Upper lobe of right lung (tissue), 1 donor: ENCODE results near the gene GJB1. TPM values are rescaled to one million over a fixed set of nuclear protein-coding genes. Genes with fewer than 3 reads are reported as not detected.
A peak's percentile ranks its signal among the peaks of the same experiment; 100 is the strongest.

Source experiments
- ATAC-seq: fragments of 200-7000 bp; cut with Tn5 transposase; one replicate; pipeline ENCODE4 v1.9.1; 2020; ENCODE audit warnings: mild to moderate bottlenecking, moderate library complexity
- DNase-seq: peaks from one replicate; pipeline ENCODE4 v3.0.0-alpha.2; 2020
- H3K27ac ChIP-seq: fragments of 200-600 bp; one replicate; pipeline ENCODE4 v1.8.0; 2022
- H3K27me3 ChIP-seq: fragments of 200-600 bp; one replicate; pipeline ENCODE4 v1.8.0; 2022; ENCODE audit warnings: mild to moderate bottlenecking
- H3K36me3 ChIP-seq: fragments of 200-600 bp; one replicate; pipeline ENCODE4 v1.8.0; 2022
- H3K4me1 ChIP-seq: fragments of 200-600 bp; one replicate; pipeline ENCODE4 v1.8.0; 2022
- H3K4me3 ChIP-seq: fragments of 200-600 bp; one replicate; pipeline ENCODE4 v1.8.0; 2022; ENCODE audit warnings: mild to moderate bottlenecking
- H3K9me3 ChIP-seq: fragments of 200-600 bp; one replicate; pipeline ENCODE4 v1.8.0; 2022
- intact Hi-C: fragments of 100-400 bp; cut with DNase I; formaldehyde crosslinking; loops from one replicate; pipeline ENCODE4 v1.11.0; 2022
- total RNA-seq: library from RNA; stranded (reverse); fragmentation: NEBNext Ultra II Directional; extraction: Animal tissue kit (Norgen Biotek cat#: 25700); gene quantifications from one replicate; pipeline ENCODE4 v1.2.1, GENCODE V29; 2021
- TF ChIP-seq, protein P1 (sequence below): fragments of 200-600 bp; IDR thresholded peaks from one replicate; pipeline ENCODE4 v1.8.0; 2022; ENCODE audit warnings: antibody characterized with exemption
- donor health status: DM: no; HTN: yes; CAD: no; lungs with severe emphysema.

GJB1 gene
- total RNA-seq, 1 donor from 2014 or later = 5.4 TPM

- ATAC-seq (peak; percentile 2), DNase-seq (no peak)
- TF ChIP-seq, protein P1, sequence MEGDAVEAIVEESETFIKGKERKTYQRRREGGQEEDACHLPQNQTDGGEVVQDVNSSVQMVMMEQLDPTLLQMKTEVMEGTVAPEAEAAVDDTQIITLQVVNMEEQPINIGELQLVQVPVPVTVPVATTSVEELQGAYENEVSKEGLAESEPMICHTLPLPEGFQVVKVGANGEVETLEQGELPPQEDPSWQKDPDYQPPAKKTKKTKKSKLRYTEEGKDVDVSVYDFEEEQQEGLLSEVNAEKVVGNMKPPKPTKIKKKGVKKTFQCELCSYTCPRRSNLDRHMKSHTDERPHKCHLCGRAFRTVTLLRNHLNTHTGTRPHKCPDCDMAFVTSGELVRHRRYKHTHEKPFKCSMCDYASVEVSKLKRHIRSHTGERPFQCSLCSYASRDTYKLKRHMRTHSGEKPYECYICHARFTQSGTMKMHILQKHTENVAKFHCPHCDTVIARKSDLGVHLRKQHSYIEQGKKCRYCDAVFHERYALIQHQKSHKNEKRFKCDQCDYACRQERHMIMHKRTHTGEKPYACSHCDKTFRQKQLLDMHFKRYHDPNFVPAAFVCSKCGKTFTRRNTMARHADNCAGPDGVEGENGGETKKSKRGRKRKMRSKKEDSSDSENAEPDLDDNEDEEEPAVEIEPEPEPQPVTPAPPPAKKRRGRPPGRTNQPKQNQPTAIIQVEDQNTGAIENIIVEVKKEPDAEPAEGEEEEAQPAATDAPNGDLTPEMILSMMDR = no peak
- Histone ChIP-seq H3K4me3 (peak overlapping the region; percentile 53), H3K27me3 (no peaks in the 10 kb centered on the region), H3K4me1 (peaks cover 5% of the 10 kb centered on the region), H3K9me3 (no peaks in the 10 kb centered on the region), H3K27ac (peak overlapping the region; percentile 88), H3K36me3 (no peaks in the 10 kb centered on the region)
- intact Hi-C loops = no loop called here
Measured at GRCh38 chrX:71181558-71181909, 41.5 kb upstream of the GJB1 start.

DNA sequence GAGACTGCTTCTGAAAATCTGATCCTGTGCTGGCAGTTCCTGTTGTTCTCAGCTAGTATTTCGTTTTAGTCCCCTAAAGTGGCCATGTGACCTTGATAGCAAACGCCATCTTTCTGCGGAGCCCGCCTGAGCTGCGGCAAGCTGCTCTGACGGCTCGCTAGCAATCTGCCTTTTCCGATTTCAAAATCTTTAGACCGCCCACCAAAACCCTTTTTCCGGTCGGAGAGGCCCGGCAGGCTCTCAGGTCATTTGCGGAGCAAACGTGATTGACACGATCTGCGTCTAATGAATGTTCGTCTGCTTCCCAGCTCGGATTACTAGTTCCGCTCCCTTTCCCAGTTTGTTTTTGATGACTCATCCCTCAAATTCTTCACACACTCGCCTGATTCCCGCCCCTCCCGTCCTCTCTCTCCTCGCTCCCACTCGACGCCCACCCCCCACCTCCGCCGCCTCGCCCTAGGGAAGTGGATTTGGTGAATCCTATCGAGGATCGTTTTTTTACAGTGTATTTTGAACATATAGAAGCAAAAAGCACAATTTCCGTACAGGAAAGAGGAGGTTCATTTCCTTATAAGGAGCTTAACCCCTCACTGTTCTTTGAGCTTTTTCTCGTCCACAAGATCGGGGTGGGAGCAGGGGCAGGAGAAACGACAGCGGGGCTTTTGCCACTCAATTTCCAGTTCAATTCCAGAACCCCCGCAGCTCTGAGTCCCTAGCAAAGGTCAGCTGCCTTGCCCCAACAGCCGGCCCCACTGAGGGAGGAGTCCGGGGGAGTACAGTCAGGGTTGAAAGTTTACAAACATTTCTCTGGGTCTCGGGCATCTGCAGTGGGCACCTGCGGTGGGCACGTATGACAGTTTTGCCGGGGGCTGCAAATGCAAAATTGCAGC is 40.9 kb upstream of the GJB1 start:
- H3K4me1 ChIP-seq = peaks cover 5% of the 10 kb centered on the region
- intact Hi-C loops = no loop called here
- no peaks in the 10 kb centered on the region for H3K36me3 ChIP-seq
- TF ChIP-seq, protein P1 = no peak
- peak overlapping the region; percentile 88 for H3K27ac ChIP-seq
- H3K4me3 ChIP-seq = peak overlapping the region; percentile 53
- peak; percentile 87 for DNase-seq
- peak; percentile 96 for ATAC-seq
- H3K27me3 ChIP-seq = no peaks in the 10 kb centered on the region
- H3K9me3 ChIP-seq = no peaks in the 10 kb centered on the region

- ATAC-seq = no peak
- no peaks in the 10 kb centered on the region for H3K9me3 ChIP-seq
- intact Hi-C loops = no loop called here
- peak overlapping the region; percentile 87 for H3K27ac ChIP-seq
- TF ChIP-seq, protein P1 = no peak
- no peak for DNase-seq
- no peaks in the 10 kb centered on the region for H3K36me3 ChIP-seq
- H3K4me1 ChIP-seq = peaks cover 5% of the 10 kb centered on the region
- H3K4me3 ChIP-seq = peak overlapping the region; percentile 53
- H3K27me3 ChIP-seq = no peaks in the 10 kb centered on the region
Measured at GRCh38 chrX:71182871-71183270, 40.2 kb upstream of the GJB1 start.

- ATAC-seq = no peak
- peak overlapping the region; percentile 87 for H3K27ac ChIP-seq
Measured at GRCh38 chrX:71183341-71183740, 39.7 kb upstream of the GJB1 start.

DNA sequence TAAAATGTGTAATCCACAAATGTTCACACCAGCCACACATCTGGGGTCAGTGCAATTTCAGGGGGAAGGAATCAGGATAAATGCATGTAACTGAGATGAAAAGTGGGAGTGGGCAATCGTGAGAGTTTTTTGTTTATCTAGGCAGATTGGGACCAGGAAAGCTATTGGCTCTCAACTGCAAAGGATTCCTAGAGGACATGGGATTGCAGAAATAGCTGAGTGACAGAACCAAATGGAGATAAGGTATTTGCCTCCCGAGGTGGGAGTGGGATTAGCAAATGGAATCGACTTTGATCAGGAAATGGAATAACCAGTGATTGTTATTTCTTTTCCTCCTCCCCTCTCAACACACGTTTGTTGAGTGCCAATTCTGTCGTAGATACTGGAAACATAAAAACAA is 38.9 kb upstream of the GJB1 start:
- H3K9me3 ChIP-seq = no peaks in the 10 kb centered on the region
- no peak overlapping the region for H3K4me3 ChIP-seq
- H3K4me1 ChIP-seq = peaks cover 5% of the 10 kb centered on the region
- intact Hi-C loops = no loop called here
- H3K36me3 ChIP-seq = no peaks in the 10 kb centered on the region
- TF ChIP-seq, protein P1 = no peak
- no peak for DNase-seq
- no peak overlapping the region for H3K27ac ChIP-seq
- no peak for ATAC-seq
- no peaks in the 10 kb centered on the region for H3K27me3 ChIP-seq

More at GRCh38 chrX:71183341-71183740, 39.7 kb upstream of the GJB1 start:
- TF ChIP-seq, protein P1 = no peak
- Histone ChIP-seq H3K4me1 (peaks cover 5% of the 10 kb centered on the region), H3K9me3 (no peaks in the 10 kb centered on the region), H3K4me3 (no peak overlapping the region), H3K27me3 (no peaks in the 10 kb centered on the region), H3K36me3 (no peaks in the 10 kb centered on the region)
- no peak for DNase-seq
- intact Hi-C loops = no loop called here
